ENCODE results near the gene C5orf47.

The C5orf47 gene

GRCh38 chr5:173988554-173989431 lies at the start of gene C5orf47:
C5orf47 (plus strand) TSS chr5:173989170; CDS start chr5:173989264, 94 bp downstream.
- DNase-seq = no peak

- DNase-seq = no peak
Observed at GRCh38 chr5:173940269-173940668, 48.7 kb upstream of the C5orf47 start.

GRCh38 chr5:173941102-173941501 lies 47.9 kb upstream of the C5orf47 start:
- no peak for DNase-seq

GRCh38 chr5:173941758-173942401 lies 47.1 kb upstream of the C5orf47 start:
- no peak for DNase-seq

GRCh38 chr5:173944511-173944910 lies 44.5 kb upstream of the C5orf47 start:
- DNase-seq = no peak

- DNase-seq = no peak
Observed at GRCh38 chr5:173945160-173945559, 43.8 kb upstream of the C5orf47 start.

- no peak for DNase-seq
Observed at GRCh38 chr5:173946323-173946722, 42.6 kb upstream of the C5orf47 start.

GRCh38 chr5:173950829-173951228 lies 38.1 kb upstream of the C5orf47 start:
- DNase-seq = no peak

- no peak for DNase-seq
Observed at GRCh38 chr5:173953528-173954090, 35.4 kb upstream of the C5orf47 start.

- no peak for DNase-seq
Observed at GRCh38 chr5:173954671-173955521, 34.1 kb upstream of the C5orf47 start.

- no peak for DNase-seq
Observed at GRCh38 chr5:173960986-173961385, 28.0 kb upstream of the C5orf47 start.

GRCh38 chr5:173961418-173961817 lies 27.6 kb upstream of the C5orf47 start:
- no peak for DNase-seq

- no peak for DNase-seq
Observed at GRCh38 chr5:173962436-173962972, 26.5 kb upstream of the C5orf47 start.

- no peak for DNase-seq
Observed at GRCh38 chr5:173963182-173963838, 25.7 kb upstream of the C5orf47 start.

- no peak for DNase-seq
Observed at GRCh38 chr5:173963867-173964441, 25.0 kb upstream of the C5orf47 start.

- no peak for DNase-seq
Observed at GRCh38 chr5:173964506-173964905, 24.5 kb upstream of the C5orf47 start.

GRCh38 chr5:173967241-173967640 lies 21.7 kb upstream of the C5orf47 start:
- DNase-seq = no peak

GRCh38 chr5:173968154-173968797 lies 20.7 kb upstream of the C5orf47 start:
- no peak for DNase-seq

- no peak for DNase-seq
Observed at GRCh38 chr5:173969167-173970049, 19.6 kb upstream of the C5orf47 start.

Measured in NCI-H524 treated with DMSO at 0.1 percent for 48 hours (cell line).